Measurements from ENCODE around the gene ALDH3B2.

The ALDH3B2 gene

GRCh38 chr11:67617243-67617953 is 57.0 kb downstream of the ALDH3B2 start:
- TF ChIP-seq POLR2A (IDR thresholded peaks at IDR 0.05; ENCODE audit: low read depth, low read length) (no peak), POLR2AphosphoS5 (IDR thresholded peaks at IDR 0.05; ENCODE audit: low read depth, low read length) (no peak), TAF1 (IDR thresholded peaks at IDR 0.05; ENCODE audit: borderline replicate concordance, low read depth, low read length) (no peak)
- no peak for DNase-seq (ENCODE audit: insufficient read length)
- no peak for FAIRE-seq

- DNase-seq (ENCODE audit: insufficient read length) (no peak), FAIRE-seq (no peak)
- TF ChIP-seq POLR2AphosphoS5 (IDR thresholded peaks at IDR 0.05; ENCODE audit: low read depth, low read length) = no peak
- no peak for TF ChIP-seq TAF1 (IDR thresholded peaks at IDR 0.05; ENCODE audit: borderline replicate concordance, low read depth, low read length)
- no peak for TF ChIP-seq POLR2A (IDR thresholded peaks at IDR 0.05; ENCODE audit: low read depth, low read length)
These were observed 57.8 kb downstream of the ALDH3B2 start for GRCh38 chr11:67616431-67617242.

GRCh38 chr11:67615728-67616430 is 58.5 kb downstream of the ALDH3B2 start:
- DNase-seq (ENCODE audit: insufficient read length) (no peak), FAIRE-seq (no peak)
- no peak for TF ChIP-seq POLR2A (IDR thresholded peaks at IDR 0.05; ENCODE audit: low read depth, low read length)
- TF ChIP-seq POLR2AphosphoS5 (IDR thresholded peaks at IDR 0.05; ENCODE audit: low read depth, low read length) = no peak
- TF ChIP-seq TAF1 (IDR thresholded peaks at IDR 0.05; ENCODE audit: borderline replicate concordance, low read depth, low read length) = no peak

GRCh38 chr11:67614730-67615714 is 59.4 kb downstream of the ALDH3B2 start:
- FAIRE-seq = peak; percentile 91
- TF ChIP-seq POLR2A (IDR thresholded peaks at IDR 0.05; ENCODE audit: low read depth, low read length) = no peak
- TF ChIP-seq TAF1 (IDR thresholded peaks at IDR 0.05; ENCODE audit: borderline replicate concordance, low read depth, low read length) = no peak
- DNase-seq (ENCODE audit: insufficient read length) = peak; percentile 56

GRCh38 chr11:67613960-67614715 is 60.3 kb downstream of the ALDH3B2 start:
- TF ChIP-seq TAF1 (IDR thresholded peaks at IDR 0.05; ENCODE audit: borderline replicate concordance, low read depth, low read length) (0 out of 2 replicates have a peak, but pooled peaks have one; percentile 9), POLR2A (IDR thresholded peaks at IDR 0.05; ENCODE audit: low read depth, low read length) (peak; percentile 89), POLR2AphosphoS5 (IDR thresholded peaks at IDR 0.05; ENCODE audit: low read depth, low read length) (peak; percentile 72; the same call in 1 of the 2 replicates)
- DNase-seq (ENCODE audit: insufficient read length) (peak; percentile 80), FAIRE-seq (peak; percentile 100)

GRCh38 chr11:67613313-67613959 is 61.0 kb downstream of the ALDH3B2 start:
- FAIRE-seq = no peak
- DNase-seq (ENCODE audit: insufficient read length) = no peak
- TF ChIP-seq POLR2AphosphoS5 (IDR thresholded peaks at IDR 0.05; ENCODE audit: low read depth, low read length) (no peak), TAF1 (IDR thresholded peaks at IDR 0.05; ENCODE audit: borderline replicate concordance, low read depth, low read length) (no peak), POLR2A (IDR thresholded peaks at IDR 0.05; ENCODE audit: low read depth, low read length) (no peak)

- no peak for FAIRE-seq
- TF ChIP-seq TAF1 (IDR thresholded peaks at IDR 0.05; ENCODE audit: borderline replicate concordance, low read depth, low read length) = no peak
- TF ChIP-seq POLR2A (IDR thresholded peaks at IDR 0.05; ENCODE audit: low read depth, low read length) = no peak
- no peak for TF ChIP-seq POLR2AphosphoS5 (IDR thresholded peaks at IDR 0.05; ENCODE audit: low read depth, low read length)
- DNase-seq (ENCODE audit: insufficient read length) = no peak
These were observed 61.7 kb downstream of the ALDH3B2 start for GRCh38 chr11:67612751-67613150.

Measured in GM12892 (cell line).